WTC11 (cell line): ENCODE results near the gene OIP5. TPM values are rescaled to one million over a fixed set of nuclear protein-coding genes. Genes with fewer than 3 reads are reported as not detected.

ENCODE experiments used
- ATAC-seq: fragments of 200-7000 bp; cut with Tn5 transposase; 2 replicates; pipeline ENCODE4 v1.10.0; 2021; ENCODE audit warnings: mild to moderate bottlenecking, moderate library complexity
- CTCF ChIA-PET: fragments of 300-600 bp; sonication (Branson Sonifier 250); formaldehyde crosslinking; loops from one replicate; lab custom pipeline; 2021; ENCODE audit warnings: antibody characterized with exemption; lab: Charles Lee
- POLR2A ChIA-PET: fragments of 350-600 bp; sonication (Branson Sonifier 250); formaldehyde crosslinking; loops from one replicate; lab custom pipeline; 2021; ENCODE audit warnings: antibody characterized with exemption; lab: Charles Lee
- DNase-seq: peaks from one replicate; pipeline ENCODE4 v3.0.0; 2021; ENCODE audit warnings: low spot score
- H3K27ac Mint-ChIP-seq: 2 replicates; pipeline ENCODE4 v1.8.0; 2021; ENCODE audit warnings: mixed read lengths
- H3K27me3 Mint-ChIP-seq: 2 replicates; pipeline ENCODE4 v1.8.0; 2021; ENCODE audit warnings: low read depth, mild to moderate bottlenecking, moderate library complexity, mixed read lengths
- H3K36me3 Mint-ChIP-seq: 2 replicates; pipeline ENCODE4 v1.8.0; 2021; ENCODE audit warnings: mixed read lengths
- H3K4me1 Mint-ChIP-seq: 2 replicates; pipeline ENCODE4 v1.8.0; 2022; ENCODE audit warnings: mixed read lengths
- H3K4me3 Mint-ChIP-seq: 2 replicates; pipeline ENCODE4 v1.8.0; 2021; ENCODE audit warnings: mild to moderate bottlenecking, moderate library complexity, mixed read lengths
- H3K9me3 Mint-ChIP-seq: 2 replicates; pipeline ENCODE4 v1.8.0; 2021; ENCODE audit warnings: mixed read lengths
- ESRRA ChIP-seq: sonication (generic); formaldehyde crosslinking; IDR thresholded peaks from 2 replicates; pipeline ENCODE4 v1.8.1; 2022; ENCODE audit warnings: mild to moderate bottlenecking, missing genetic modification reagents, borderline replicate concordance
- FOXJ3 ChIP-seq: sonication (generic); formaldehyde crosslinking; IDR thresholded peaks from 2 replicates; pipeline ENCODE4 v1.9.0; 2021; ENCODE audit warnings: missing genetic modification reagents, mild to moderate bottlenecking, borderline replicate concordance
- GTF2I ChIP-seq: fragments of 250-450 bp; sonication (Bioruptor Pico); conservative IDR thresholded peaks from 2 replicates; pipeline ENCODE4 v1.4.0; 2021; ENCODE audit warnings: mild to moderate bottlenecking
- JUN ChIP-seq: sonication (generic); formaldehyde crosslinking; IDR thresholded peaks from 2 replicates; pipeline ENCODE4 v1.8.0; 2023; ENCODE audit warnings: mild to moderate bottlenecking, missing genetic modification reagents
- NFE2L1 ChIP-seq: sonication (generic); formaldehyde crosslinking; IDR thresholded peaks from 2 replicates; pipeline ENCODE4 v1.8.1; 2023; ENCODE audit warnings: missing genetic modification reagents
- NFYB ChIP-seq: sonication (generic); formaldehyde crosslinking; conservative IDR thresholded peaks from 2 replicates; pipeline ENCODE4 v1.8.0; 2022; ENCODE audit warnings: low read depth, missing genetic modification reagents
- NR1H2 ChIP-seq: sonication (generic); formaldehyde crosslinking; IDR thresholded peaks from 2 replicates; pipeline ENCODE4 v1.9.0; 2021; ENCODE audit warnings: mild to moderate bottlenecking, moderate library complexity, missing genetic modification reagents
- ZNF232 ChIP-seq: sonication (generic); formaldehyde crosslinking; IDR thresholded peaks from 2 replicates; pipeline ENCODE4 v1.8.0; 2022; ENCODE audit warnings: mild to moderate bottlenecking, missing genetic modification reagents
- ZNF263 ChIP-seq: sonication (generic); formaldehyde crosslinking; IDR thresholded peaks from 2 replicates; pipeline ENCODE4 v1.8.1; 2022; ENCODE audit warnings: low read depth, mild to moderate bottlenecking, moderate library complexity, missing genetic modification reagents
- ZNF396 ChIP-seq: fragments of 250-450 bp; sonication (Bioruptor Pico); IDR thresholded peaks from 2 replicates; pipeline ENCODE4 v1.8.0; 2021; ENCODE audit warnings: mild to moderate bottlenecking, moderate library complexity, borderline replicate concordance
- ZNF416 ChIP-seq: fragments of 250-450 bp; sonication (Bioruptor Pico); IDR thresholded peaks from 2 replicates; pipeline ENCODE4 v1.9.0; 2021; ENCODE audit warnings: mild to moderate bottlenecking, inconsistent platforms
- total RNA-seq: library from RNA; stranded (reverse); gene quantifications from 3 replicates; pipeline ENCODE4 v1.2.3, GENCODE V29; 2021
- TF ChIP-seq, protein P1 (sequence below): sonication (generic); formaldehyde crosslinking; IDR thresholded peaks from 2 replicates; pipeline ENCODE4 v1.8.0; 2022; ENCODE audit warnings: mild to moderate bottlenecking, missing genetic modification reagents
- TF ChIP-seq, protein P2 (sequence below): fragments of 250-450 bp; sonication (Bioruptor Pico); IDR thresholded peaks from 2 replicates; pipeline ENCODE4 v1.9.0; 2021; ENCODE audit warnings: mild to moderate bottlenecking, borderline replicate concordance
- TF ChIP-seq, protein P3 (sequence below): fragments of 250-450 bp; sonication (Bioruptor Pico); IDR thresholded peaks from 2 replicates; pipeline ENCODE4 v1.9.0; 2021; ENCODE audit warnings: moderate library complexity, mild to moderate bottlenecking, inconsistent platforms, borderline replicate concordance
- TF ChIP-seq, protein P4 (sequence below): sonication (generic); formaldehyde crosslinking; IDR thresholded peaks from 2 replicates; pipeline ENCODE4 v1.8.0; 2023; ENCODE audit warnings: missing genetic modification reagents, mild to moderate bottlenecking, borderline replicate concordance
- TF ChIP-seq, protein P5 (sequence below): sonication (generic); formaldehyde crosslinking; IDR thresholded peaks from 2 replicates; pipeline ENCODE4 v1.8.0; 2022; ENCODE audit warnings: missing genetic modification reagents
- TF ChIP-seq, protein P6 (sequence below): sonication (generic); formaldehyde crosslinking; IDR thresholded peaks from 2 replicates; pipeline ENCODE4 v1.8.0; 2022; ENCODE audit warnings: mild to moderate bottlenecking, missing genetic modification reagents

OIP5 gene
- total RNA-seq, 1 experiment from 2014 or later: 33.7 TPM

DNA sequence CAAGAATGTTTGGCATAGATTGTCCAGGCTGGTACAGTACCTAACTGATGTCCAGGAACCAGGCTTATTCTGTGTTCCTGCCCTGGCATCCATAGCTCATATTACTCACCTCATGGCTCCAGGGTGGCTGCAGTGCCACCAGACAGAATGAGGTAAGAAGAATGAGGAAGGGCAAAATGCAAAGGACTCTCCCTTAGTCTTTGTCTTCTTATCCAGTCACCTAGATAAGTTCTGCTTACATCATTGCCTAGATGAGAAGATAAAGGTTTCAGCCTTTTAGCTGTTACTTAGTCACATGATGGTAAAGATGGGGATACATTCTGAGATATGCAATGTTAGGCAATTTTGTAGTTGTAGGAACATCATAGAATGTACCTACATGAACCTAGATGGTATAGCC, 55.6 kb downstream of the OIP5 start:
- no peak for TF ChIP-seq FOXJ3 (CRISPR knock-in tag)
- Mint-ChIP-seq H3K27me3 (no peaks in the 10 kb centered on the region), H3K9me3 (no peaks in the 10 kb centered on the region), H3K4me3 (no peak overlapping the region), H3K4me1 (no peaks in the 10 kb centered on the region), H3K27ac (peak overlapping the region; percentile 70; the same call in 1 of the 2 replicates), H3K36me3 (peaks cover 37% of the 10 kb centered on the region)
- ChIA-PET POLR2A (no interaction called here), CTCF (interaction anchor here (0.6 kb wide), 1 partner anchor 23 kb away, joined by 3 read pairs; no protein-coding TSS in a partner anchor)
- no peak for DNase-seq
- ATAC-seq: no peak

DNA sequence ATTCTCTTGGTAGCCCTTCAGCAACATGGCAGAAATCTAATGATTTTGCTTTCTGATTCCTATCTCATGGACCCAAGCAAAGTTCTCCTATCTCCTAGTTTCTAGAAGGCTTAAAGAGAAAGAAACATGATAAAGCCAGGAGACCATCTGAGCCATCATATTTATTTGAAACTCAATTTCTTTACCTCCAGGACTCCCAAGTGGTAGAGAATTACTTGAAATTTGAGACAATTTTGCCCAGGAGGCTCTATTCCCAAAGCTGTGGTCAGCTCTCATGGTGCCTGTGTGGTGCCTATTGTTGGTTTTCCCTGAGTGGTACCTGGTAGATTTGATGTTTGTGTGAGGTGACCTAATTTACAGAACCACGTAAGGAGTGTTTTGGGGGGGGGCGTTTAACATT, 62.5 kb downstream of the OIP5 start:
- Mint-ChIP-seq H3K4me3 (no peak overlapping the region), H3K36me3 (peaks cover 35% of the 10 kb centered on the region)
- TF ChIP-seq NR1H2 (CRISPR knock-in tag): no peak
- no peak for TF ChIP-seq ZNF263
- TF ChIP-seq, protein P1, sequence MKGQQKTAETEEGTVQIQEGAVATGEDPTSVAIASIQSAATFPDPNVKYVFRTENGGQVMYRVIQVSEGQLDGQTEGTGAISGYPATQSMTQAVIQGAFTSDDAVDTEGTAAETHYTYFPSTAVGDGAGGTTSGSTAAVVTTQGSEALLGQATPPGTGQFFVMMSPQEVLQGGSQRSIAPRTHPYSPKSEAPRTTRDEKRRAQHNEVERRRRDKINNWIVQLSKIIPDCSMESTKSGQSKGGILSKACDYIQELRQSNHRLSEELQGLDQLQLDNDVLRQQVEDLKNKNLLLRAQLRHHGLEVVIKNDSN (CRISPR knock-in tag): no peak
- TF ChIP-seq, protein P2, sequence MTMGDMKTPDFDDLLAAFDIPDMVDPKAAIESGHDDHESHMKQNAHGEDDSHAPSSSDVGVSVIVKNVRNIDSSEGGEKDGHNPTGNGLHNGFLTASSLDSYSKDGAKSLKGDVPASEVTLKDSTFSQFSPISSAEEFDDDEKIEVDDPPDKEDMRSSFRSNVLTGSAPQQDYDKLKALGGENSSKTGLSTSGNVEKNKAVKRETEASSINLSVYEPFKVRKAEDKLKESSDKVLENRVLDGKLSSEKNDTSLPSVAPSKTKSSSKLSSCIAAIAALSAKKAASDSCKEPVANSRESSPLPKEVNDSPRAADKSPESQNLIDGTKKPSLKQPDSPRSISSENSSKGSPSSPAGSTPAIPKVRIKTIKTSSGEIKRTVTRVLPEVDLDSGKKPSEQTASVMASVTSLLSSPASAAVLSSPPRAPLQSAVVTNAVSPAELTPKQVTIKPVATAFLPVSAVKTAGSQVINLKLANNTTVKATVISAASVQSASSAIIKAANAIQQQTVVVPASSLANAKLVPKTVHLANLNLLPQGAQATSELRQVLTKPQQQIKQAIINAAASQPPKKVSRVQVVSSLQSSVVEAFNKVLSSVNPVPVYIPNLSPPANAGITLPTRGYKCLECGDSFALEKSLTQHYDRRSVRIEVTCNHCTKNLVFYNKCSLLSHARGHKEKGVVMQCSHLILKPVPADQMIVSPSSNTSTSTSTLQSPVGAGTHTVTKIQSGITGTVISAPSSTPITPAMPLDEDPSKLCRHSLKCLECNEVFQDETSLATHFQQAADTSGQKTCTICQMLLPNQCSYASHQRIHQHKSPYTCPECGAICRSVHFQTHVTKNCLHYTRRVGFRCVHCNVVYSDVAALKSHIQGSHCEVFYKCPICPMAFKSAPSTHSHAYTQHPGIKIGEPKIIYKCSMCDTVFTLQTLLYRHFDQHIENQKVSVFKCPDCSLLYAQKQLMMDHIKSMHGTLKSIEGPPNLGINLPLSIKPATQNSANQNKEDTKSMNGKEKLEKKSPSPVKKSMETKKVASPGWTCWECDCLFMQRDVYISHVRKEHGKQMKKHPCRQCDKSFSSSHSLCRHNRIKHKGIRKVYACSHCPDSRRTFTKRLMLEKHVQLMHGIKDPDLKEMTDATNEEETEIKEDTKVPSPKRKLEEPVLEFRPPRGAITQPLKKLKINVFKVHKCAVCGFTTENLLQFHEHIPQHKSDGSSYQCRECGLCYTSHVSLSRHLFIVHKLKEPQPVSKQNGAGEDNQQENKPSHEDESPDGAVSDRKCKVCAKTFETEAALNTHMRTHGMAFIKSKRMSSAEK (CRISPR knock-in tag): no peak
- no peak for TF ChIP-seq ZNF416
- no peak for TF ChIP-seq GTF2I (CRISPR knock-in tag)
- no peak for TF ChIP-seq ZNF396 (CRISPR knock-in tag)
- TF ChIP-seq JUN: no peak
- TF ChIP-seq, protein P3, sequence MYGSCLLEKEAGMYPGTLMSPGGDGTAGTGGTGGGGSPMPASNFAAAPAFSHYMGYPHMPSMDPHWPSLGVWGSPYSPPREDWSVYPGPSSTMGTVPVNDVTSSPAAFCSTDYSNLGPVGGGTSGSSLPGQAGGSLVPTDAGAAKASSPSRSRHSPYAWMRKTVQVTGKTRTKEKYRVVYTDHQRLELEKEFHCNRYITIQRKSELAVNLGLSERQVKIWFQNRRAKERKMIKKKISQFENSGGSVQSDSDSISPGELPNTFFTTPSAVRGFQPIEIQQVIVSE (CRISPR knock-in tag): no peak
- TF ChIP-seq ESRRA (CRISPR knock-in tag): no peak
- no peak for TF ChIP-seq ZNF232
- TF ChIP-seq NFYB (CRISPR knock-in tag): no peak
- TF ChIP-seq, protein P4, sequence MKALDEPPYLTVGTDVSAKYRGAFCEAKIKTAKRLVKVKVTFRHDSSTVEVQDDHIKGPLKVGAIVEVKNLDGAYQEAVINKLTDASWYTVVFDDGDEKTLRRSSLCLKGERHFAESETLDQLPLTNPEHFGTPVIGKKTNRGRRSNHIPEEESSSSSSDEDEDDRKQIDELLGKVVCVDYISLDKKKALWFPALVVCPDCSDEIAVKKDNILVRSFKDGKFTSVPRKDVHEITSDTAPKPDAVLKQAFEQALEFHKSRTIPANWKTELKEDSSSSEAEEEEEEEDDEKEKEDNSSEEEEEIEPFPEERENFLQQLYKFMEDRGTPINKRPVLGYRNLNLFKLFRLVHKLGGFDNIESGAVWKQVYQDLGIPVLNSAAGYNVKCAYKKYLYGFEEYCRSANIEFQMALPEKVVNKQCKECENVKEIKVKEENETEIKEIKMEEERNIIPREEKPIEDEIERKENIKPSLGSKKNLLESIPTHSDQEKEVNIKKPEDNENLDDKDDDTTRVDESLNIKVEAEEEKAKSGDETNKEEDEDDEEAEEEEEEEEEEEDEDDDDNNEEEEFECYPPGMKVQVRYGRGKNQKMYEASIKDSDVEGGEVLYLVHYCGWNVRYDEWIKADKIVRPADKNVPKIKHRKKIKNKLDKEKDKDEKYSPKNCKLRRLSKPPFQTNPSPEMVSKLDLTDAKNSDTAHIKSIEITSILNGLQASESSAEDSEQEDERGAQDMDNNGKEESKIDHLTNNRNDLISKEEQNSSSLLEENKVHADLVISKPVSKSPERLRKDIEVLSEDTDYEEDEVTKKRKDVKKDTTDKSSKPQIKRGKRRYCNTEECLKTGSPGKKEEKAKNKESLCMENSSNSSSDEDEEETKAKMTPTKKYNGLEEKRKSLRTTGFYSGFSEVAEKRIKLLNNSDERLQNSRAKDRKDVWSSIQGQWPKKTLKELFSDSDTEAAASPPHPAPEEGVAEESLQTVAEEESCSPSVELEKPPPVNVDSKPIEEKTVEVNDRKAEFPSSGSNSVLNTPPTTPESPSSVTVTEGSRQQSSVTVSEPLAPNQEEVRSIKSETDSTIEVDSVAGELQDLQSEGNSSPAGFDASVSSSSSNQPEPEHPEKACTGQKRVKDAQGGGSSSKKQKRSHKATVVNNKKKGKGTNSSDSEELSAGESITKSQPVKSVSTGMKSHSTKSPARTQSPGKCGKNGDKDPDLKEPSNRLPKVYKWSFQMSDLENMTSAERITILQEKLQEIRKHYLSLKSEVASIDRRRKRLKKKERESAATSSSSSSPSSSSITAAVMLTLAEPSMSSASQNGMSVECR (CRISPR knock-in tag): no peak
- TF ChIP-seq, protein P5, sequence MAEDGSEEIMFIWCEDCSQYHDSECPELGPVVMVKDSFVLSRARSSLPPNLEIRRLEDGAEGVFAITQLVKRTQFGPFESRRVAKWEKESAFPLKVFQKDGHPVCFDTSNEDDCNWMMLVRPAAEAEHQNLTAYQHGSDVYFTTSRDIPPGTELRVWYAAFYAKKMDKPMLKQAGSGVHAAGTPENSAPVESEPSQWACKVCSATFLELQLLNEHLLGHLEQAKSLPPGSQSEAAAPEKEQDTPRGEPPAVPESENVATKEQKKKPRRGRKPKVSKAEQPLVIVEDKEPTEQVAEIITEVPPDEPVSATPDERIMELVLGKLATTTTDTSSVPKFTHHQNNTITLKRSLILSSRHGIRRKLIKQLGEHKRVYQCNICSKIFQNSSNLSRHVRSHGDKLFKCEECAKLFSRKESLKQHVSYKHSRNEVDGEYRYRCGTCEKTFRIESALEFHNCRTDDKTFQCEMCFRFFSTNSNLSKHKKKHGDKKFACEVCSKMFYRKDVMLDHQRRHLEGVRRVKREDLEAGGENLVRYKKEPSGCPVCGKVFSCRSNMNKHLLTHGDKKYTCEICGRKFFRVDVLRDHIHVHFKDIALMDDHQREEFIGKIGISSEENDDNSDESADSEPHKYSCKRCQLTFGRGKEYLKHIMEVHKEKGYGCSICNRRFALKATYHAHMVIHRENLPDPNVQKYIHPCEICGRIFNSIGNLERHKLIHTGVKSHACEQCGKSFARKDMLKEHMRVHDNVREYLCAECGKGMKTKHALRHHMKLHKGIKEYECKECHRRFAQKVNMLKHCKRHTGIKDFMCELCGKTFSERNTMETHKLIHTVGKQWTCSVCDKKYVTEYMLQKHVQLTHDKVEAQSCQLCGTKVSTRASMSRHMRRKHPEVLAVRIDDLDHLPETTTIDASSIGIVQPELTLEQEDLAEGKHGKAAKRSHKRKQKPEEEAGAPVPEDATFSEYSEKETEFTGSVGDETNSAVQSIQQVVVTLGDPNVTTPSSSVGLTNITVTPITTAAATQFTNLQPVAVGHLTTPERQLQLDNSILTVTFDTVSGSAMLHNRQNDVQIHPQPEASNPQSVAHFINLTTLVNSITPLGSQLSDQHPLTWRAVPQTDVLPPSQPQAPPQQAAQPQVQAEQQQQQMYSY: no peak
- TF ChIP-seq, protein P6, sequence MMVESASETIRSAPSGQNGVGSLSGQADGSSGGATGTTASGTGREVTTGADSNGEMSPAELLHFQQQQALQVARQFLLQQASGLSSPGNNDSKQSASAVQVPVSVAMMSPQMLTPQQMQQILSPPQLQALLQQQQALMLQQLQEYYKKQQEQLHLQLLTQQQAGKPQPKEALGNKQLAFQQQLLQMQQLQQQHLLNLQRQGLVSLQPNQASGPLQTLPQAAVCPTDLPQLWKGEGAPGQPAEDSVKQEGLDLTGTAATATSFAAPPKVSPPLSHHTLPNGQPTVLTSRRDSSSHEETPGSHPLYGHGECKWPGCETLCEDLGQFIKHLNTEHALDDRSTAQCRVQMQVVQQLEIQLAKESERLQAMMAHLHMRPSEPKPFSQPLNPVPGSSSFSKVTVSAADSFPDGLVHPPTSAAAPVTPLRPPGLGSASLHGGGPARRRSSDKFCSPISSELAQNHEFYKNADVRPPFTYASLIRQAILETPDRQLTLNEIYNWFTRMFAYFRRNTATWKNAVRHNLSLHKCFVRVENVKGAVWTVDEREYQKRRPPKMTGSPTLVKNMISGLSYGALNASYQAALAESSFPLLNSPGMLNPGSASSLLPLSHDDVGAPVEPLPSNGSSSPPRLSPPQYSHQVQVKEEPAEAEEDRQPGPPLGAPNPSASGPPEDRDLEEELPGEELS (CRISPR knock-in tag): no peak
- no peak for TF ChIP-seq NFE2L1 (CRISPR knock-in tag)

More for the DNA sequence above, 62.5 kb downstream of the OIP5 start:
- no peaks in the 10 kb centered on the region for H3K9me3 Mint-ChIP-seq
- no peak for ATAC-seq
- no peak for DNase-seq
- CTCF ChIA-PET: no interaction called here
- H3K27ac Mint-ChIP-seq: no peak overlapping the region
- H3K27me3 Mint-ChIP-seq: no peaks in the 10 kb centered on the region; the same call in 1 of the 2 replicates
- POLR2A ChIA-PET: no interaction called here
- no peaks in the 10 kb centered on the region for H3K4me1 Mint-ChIP-seq
